Measurements from ENCODE around the gene DLAT.
"Not testable (repeated sequence)": the region's sequence is repeated elsewhere in the genome, so short reads cannot be mapped to it uniquely, and the experiment has no call there.

The DLAT gene

GRCh38 chr11:112044961-112045360 is 19.8 kb downstream of the DLAT start:
- TF ChIP-seq CTCF (conservative IDR thresholded peaks at IDR 0.05; ENCODE audit: control insufficient read depth, insufficient read depth, low read depth, low read length) = no peak
- no peak for DNase-seq (ENCODE audit: low read depth)

GRCh38 chr11:112046647-112047046 is 21.4 kb downstream of the DLAT start:
- DNase-seq (ENCODE audit: low read depth); H3K4me3 ChIP-seq (ENCODE audit: control insufficient read depth, low read depth, low read length): not testable (repeated sequence)

More at GRCh38 chr11:112044961-112045360, 19.8 kb downstream of the DLAT start:
- no peak overlapping the region for H3K4me3 ChIP-seq (ENCODE audit: control insufficient read depth, low read depth, low read length)

GRCh38 chr11:112048256-112048655 is 23.0 kb downstream of the DLAT start:
- not testable (repeated sequence) for DNase-seq (ENCODE audit: low read depth); H3K4me3 ChIP-seq (ENCODE audit: control insufficient read depth, low read depth, low read length)

GRCh38 chr11:112049777-112050176 is 24.6 kb downstream of the DLAT start:
- no peak for TF ChIP-seq CTCF (conservative IDR thresholded peaks at IDR 0.05; ENCODE audit: control insufficient read depth, insufficient read depth, low read depth, low read length)
- DNase-seq (ENCODE audit: low read depth) = no peak

GRCh38 chr11:112050721-112051120 is 25.5 kb downstream of the DLAT start:
- DNase-seq (ENCODE audit: low read depth) = no peak
- no peak for TF ChIP-seq CTCF (conservative IDR thresholded peaks at IDR 0.05; ENCODE audit: control insufficient read depth, insufficient read depth, low read depth, low read length)
- H3K4me3 ChIP-seq (ENCODE audit: control insufficient read depth, low read depth, low read length) = no peak overlapping the region

More at GRCh38 chr11:112049777-112050176, 24.6 kb downstream of the DLAT start:
- H3K4me3 ChIP-seq (ENCODE audit: control insufficient read depth, low read depth, low read length) = no peak overlapping the region

GRCh38 chr11:112051768-112052167 is 26.6 kb downstream of the DLAT start:
- TF ChIP-seq CTCF (conservative IDR thresholded peaks at IDR 0.05; ENCODE audit: control insufficient read depth, insufficient read depth, low read depth, low read length) = no peak
- H3K4me3 ChIP-seq (ENCODE audit: control insufficient read depth, low read depth, low read length) = no peak overlapping the region
- no peak for DNase-seq (ENCODE audit: low read depth)

GRCh38 chr11:112057170-112057569 is 32.0 kb downstream of the DLAT start:
- DNase-seq (ENCODE audit: low read depth) = no peak
- no peak for TF ChIP-seq CTCF (conservative IDR thresholded peaks at IDR 0.05; ENCODE audit: control insufficient read depth, insufficient read depth, low read depth, low read length)
- no peak overlapping the region for H3K4me3 ChIP-seq (ENCODE audit: control insufficient read depth, low read depth, low read length)

GRCh38 chr11:112058103-112058502 is 32.9 kb downstream of the DLAT start:
- no peak overlapping the region for H3K4me3 ChIP-seq (ENCODE audit: control insufficient read depth, low read depth, low read length)
- TF ChIP-seq CTCF (conservative IDR thresholded peaks at IDR 0.05; ENCODE audit: control insufficient read depth, insufficient read depth, low read depth, low read length) = no peak
- no peak for DNase-seq (ENCODE audit: low read depth)
